ENCODE measurements around the gene IMMP2L.

DNA sequence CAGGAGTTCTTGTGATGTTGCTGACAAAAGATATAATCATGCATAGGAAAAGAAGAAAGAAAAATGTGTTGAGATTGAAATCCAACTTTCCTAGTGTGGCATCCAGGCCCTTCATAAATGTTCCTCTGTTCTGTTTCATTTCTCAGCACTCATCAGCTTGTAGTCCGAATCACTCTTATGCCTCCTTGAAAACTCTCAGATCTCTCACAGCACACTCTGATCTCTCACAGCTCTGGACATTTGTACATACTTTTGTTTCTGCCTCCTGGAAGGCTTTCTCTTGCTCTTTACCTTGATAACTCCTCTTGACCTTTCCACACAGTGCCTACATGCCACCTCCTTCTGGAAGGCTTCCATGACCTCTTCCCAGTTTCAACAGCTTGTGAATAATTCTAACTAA is 880.4 kb downstream of the IMMP2L start:
- TF ChIP-seq, protein P1, sequence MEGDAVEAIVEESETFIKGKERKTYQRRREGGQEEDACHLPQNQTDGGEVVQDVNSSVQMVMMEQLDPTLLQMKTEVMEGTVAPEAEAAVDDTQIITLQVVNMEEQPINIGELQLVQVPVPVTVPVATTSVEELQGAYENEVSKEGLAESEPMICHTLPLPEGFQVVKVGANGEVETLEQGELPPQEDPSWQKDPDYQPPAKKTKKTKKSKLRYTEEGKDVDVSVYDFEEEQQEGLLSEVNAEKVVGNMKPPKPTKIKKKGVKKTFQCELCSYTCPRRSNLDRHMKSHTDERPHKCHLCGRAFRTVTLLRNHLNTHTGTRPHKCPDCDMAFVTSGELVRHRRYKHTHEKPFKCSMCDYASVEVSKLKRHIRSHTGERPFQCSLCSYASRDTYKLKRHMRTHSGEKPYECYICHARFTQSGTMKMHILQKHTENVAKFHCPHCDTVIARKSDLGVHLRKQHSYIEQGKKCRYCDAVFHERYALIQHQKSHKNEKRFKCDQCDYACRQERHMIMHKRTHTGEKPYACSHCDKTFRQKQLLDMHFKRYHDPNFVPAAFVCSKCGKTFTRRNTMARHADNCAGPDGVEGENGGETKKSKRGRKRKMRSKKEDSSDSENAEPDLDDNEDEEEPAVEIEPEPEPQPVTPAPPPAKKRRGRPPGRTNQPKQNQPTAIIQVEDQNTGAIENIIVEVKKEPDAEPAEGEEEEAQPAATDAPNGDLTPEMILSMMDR (IDR thresholded peaks at IDR 0.05) = no peak
- TF ChIP-seq POLR2A (IDR thresholded peaks at IDR 0.05) = no peak
- TF ChIP-seq EP300 (IDR thresholded peaks at IDR 0.05) = no peak
